ENCODE results near the gene ATP2C1. TPM values are rescaled to one million over a fixed set of nuclear protein-coding genes. Genes with fewer than 3 reads are reported as not detected.
"Not testable (repeated sequence)": the region's sequence is repeated elsewhere in the genome, so short reads cannot be mapped to it uniquely, and the experiment has no call there.

The ATP2C1 gene
- total RNA-seq, 6 experiments from 2014 or later = 19.2 to 44.0 (median 27.5) TPM

GRCh38 chr3:130854208-130854864 is 39.5 kb upstream of the ATP2C1 start:
- no peaks in the 10 kb centered on the region for H3K9me3 ChIP-seq
- no peak for ATAC-seq
- DNase-seq = no peak
- no peaks in the 10 kb centered on the region for H3K27me3 ChIP-seq
- no peak overlapping the region for H3K27ac ChIP-seq
- TF ChIP-seq CTCF (IDR thresholded peaks at IDR 0.05) (no peak), POLR2A (IDR thresholded peaks at IDR 0.05) (no peak)
- intact Hi-C loops (cut with DNase I) = no loop called here
- no peaks in the 10 kb centered on the region for H3K36me3 ChIP-seq
- H3K4me1 ChIP-seq = no peaks in the 10 kb centered on the region
- WGBS (ENCODE audit: insufficient coverage, low coverage, low lambda C conversion rate, missing lambda C conversion rate) = 84% methylated on average over 5 of the region's 5 CpGs
- H3K4me3 ChIP-seq = no peak overlapping the region

GRCh38 chr3:130857336-130858026 is 36.4 kb upstream of the ATP2C1 start:
- TF ChIP-seq POLR2A (IDR thresholded peaks at IDR 0.05) (no peak), CTCF (IDR thresholded peaks at IDR 0.05) (no peak)
- intact Hi-C loops (cut with DNase I) = no loop called here
- Histone ChIP-seq H3K4me1 (no peaks in the 10 kb centered on the region), H3K27ac (no peak overlapping the region), H3K27me3 (no peaks in the 10 kb centered on the region), H3K9me3 (no peaks in the 10 kb centered on the region), H3K36me3 (no peaks in the 10 kb centered on the region), H3K4me3 (no peak overlapping the region)
- 47% methylated on average over 4 of the region's 4 CpGs for WGBS (ENCODE audit: insufficient coverage, low coverage, low lambda C conversion rate, missing lambda C conversion rate)
- DNase-seq (no peak), ATAC-seq (no peak)

- H3K27me3 ChIP-seq; DNase-seq; H3K4me3 ChIP-seq; ATAC-seq; H3K36me3 ChIP-seq; H3K27ac ChIP-seq; H3K9me3 ChIP-seq; H3K4me1 ChIP-seq; intact Hi-C loops (cut with DNase I): not testable (repeated sequence)
- 85% methylated on average over 8 of the region's 8 CpGs for WGBS (ENCODE audit: insufficient coverage, low coverage, low lambda C conversion rate, missing lambda C conversion rate)
These were observed 31.8 kb upstream of the ATP2C1 start for GRCh38 chr3:130862130-130862529.

GRCh38 chr3:130865489-130865888 is 28.4 kb upstream of the ATP2C1 start:
- intact Hi-C loops (cut with DNase I) = no loop called here
- H3K4me3 ChIP-seq = no peak overlapping the region
- TF ChIP-seq CTCF (IDR thresholded peaks at IDR 0.05) (no peak), POLR2A (IDR thresholded peaks at IDR 0.05) (no peak)
- DNase-seq = no peak
- no peak overlapping the region for H3K27ac ChIP-seq
- H3K4me1 ChIP-seq = no peaks in the 10 kb centered on the region
- ATAC-seq = no peak
- no peaks in the 10 kb centered on the region for H3K9me3 ChIP-seq
- WGBS (ENCODE audit: insufficient coverage, low coverage, low lambda C conversion rate, missing lambda C conversion rate) = 50% methylated on average over 1 of the region's 2 CpGs
- no peaks in the 10 kb centered on the region for H3K36me3 ChIP-seq
- no peaks in the 10 kb centered on the region for H3K27me3 ChIP-seq

- Histone ChIP-seq H3K27ac (no peak overlapping the region), H3K9me3 (no peaks in the 10 kb centered on the region), H3K27me3 (no peaks in the 10 kb centered on the region), H3K4me3 (no peak overlapping the region), H3K36me3 (no peaks in the 10 kb centered on the region), H3K4me1 (no peaks in the 10 kb centered on the region)
- ATAC-seq (no peak), DNase-seq (no peak)
- intact Hi-C loops (cut with DNase I) = no loop called here
- no peak for TF ChIP-seq CTCF (IDR thresholded peaks at IDR 0.05)
- TF ChIP-seq POLR2A (IDR thresholded peaks at IDR 0.05) = no peak
These were observed 27.6 kb upstream of the ATP2C1 start for GRCh38 chr3:130866327-130866726.
